8988T (cell line): ENCODE results near the gene SYT8.

Experiments used
- DNase-seq: peaks from one replicate; pipeline ENCODE4 v3.0.0; 2011

SYT8 gene

DNA sequence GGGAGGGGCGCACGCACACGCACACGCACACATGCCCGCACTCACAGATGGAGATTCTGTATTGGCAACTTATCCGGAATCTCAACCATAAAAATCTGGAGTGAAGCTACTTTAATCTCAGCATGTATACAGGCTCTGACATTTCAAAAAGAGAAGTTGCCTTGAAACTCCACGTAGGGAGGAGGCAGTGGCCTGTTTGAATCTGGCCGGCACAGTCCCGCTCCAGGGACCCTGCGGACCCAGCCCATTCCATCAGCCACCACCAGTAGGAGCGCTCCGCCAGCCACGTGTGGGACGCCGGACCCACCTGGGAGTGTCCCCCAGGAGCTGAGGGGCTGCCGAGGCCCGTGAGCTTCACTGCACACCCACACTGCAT, 1.9 kb upstream of the SYT8 start:
- peak; percentile 31 for DNase-seq

DNA sequence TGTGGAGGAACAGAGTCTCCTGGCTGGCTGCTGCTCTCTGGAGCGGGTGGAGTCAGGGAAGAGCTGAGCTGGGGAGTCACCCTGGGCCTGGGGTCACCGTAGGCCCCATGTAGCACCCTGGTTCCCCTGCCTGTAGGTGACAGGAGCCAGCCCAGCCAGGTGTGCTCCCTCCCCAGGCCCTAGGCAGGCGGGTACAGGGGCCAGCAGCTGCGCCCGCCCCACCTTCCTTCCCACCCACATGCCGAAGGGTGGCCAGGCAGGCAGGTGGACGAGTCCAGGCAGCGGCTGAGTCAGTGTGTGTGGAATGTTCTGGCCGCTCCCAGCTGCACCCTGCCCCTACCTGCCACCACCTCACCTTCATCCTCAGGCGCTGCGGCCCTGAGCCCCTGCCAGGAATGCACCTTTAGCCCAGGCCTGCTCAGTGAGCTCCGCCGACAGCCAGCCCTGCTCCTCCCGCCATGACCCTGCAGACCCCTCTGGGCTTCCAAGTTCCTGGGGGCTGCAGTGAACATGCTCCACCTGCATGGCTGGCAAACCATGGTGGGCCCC, 654 bp upstream of the SYT8 start:
- peak; percentile 78 for DNase-seq

DNA sequence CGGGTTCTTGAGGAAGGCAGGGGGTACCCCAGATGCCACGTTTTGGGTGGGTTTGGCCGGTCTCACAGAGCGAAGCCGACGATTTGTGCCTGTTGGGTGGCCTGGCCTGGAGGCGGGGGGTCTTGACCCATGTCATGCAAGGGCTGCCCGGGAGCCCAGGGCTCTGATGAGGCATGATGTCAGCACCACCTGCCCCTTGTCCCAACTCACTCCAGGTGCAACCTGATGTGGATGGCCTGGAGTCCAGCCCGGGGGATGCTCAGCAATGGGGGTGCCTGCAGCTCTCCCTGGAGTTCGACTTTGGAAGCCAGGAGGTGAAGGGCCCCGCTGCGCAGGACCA, 851 bp downstream of the SYT8 start:
- DNase-seq = no peak

DNA sequence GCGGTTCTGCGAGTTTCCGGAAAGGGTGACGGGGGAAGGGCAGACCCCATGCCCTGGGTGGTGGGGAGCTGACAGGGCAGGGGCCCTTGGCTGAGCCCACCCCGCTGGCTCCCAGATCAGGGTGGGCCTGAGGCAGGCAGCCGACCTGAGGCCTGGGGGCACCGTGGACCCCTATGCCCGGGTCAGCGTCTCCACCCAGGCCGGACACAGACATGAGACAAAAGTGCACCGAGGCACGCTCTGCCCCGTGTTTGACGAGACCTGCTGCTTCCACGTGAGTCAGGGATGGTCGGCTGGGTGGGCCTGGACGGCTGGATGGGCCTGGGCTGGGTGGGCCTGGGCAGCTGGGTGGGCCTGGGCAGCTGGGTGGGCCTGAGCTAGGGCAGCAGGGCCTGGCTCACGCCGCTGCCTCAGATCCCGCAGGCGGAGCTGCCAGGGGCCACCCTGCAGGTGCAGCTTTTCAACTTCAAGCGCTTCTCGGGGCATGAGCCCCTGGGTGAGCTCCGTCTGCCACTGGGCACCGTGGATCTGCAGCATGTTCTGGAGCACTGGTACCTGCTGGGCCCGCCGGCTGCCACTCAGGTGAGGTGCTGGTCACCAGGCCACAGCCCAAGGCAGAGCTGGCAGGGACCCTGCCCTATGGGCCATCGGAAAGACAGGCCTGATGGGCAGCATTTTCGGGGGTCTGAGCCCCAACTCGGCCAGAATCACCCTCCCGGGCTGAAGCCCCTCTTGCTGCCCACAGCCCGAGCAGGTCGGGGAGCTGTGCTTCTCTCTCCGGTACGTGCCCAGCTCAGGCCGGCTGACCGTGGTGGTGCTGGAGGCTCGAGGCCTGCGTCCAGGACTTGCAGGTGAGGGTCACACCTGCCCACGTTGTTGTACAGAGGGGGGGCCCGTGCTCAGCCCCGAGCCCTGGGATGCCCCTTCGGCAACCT, 1.5 kb downstream of the SYT8 start:
- no peak for DNase-seq

DNA sequence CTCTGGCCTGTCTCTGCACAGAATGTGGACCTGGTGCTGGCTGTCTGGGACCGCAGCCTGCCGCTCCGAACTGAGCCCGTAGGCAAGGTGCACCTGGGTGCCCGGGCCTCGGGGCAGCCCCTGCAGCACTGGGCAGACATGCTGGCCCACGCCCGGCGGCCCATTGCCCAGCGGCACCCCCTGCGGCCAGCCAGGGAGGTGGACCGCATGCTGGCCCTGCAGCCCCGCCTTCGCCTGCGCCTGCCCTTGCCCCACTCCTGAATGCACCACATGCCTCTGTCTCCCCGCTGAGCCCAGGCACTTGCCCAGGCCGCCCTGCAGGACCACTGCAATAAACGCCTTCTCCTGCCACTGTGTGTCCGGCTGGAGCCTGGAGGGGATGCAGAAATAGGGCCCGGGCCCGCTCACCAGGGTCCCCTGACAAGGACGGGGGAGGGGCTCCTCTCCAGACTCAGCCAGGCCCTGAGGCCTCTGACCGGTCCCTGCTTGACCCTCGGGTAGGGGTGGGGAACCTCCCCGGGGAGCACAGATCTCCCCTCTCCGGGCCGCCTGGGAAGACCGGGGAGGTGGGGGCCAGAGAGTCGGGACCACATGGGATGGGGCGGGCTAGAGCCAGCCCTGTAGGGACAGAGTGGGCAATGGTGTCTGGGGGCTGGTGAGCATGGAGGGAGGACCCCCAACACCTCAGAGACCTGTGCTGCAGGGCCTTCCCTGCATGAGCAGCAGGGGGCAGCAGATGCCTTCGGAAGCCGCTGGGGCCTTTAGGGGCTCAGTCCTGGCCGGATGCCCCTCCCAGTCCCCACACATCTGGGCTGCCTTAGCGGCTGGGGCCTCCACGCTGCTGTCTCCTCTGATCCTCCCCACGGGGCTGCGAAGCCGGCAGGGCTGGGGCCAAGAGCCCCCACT, 2.6 kb downstream of the SYT8 start:
- DNase-seq = peak; percentile 99

DNA sequence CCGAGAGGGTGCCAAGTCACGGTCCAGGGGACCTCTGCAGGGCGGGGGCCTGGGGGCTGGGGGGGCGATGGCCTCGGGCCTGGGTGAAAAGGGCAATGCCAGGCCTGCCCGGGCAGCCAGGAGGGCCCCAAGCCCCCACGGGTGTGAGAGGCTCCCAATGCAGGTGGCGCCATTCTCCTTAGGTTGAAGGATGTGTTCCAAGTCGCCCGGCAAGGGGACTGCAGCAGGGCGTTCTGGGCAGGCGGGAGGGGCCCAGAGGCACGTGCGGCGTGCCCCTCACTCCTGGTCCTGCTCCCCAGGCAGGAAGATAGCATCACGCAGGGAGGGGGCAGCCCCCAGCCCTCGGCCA, 3.3 kb downstream of the SYT8 start:
- no peak for DNase-seq

DNA sequence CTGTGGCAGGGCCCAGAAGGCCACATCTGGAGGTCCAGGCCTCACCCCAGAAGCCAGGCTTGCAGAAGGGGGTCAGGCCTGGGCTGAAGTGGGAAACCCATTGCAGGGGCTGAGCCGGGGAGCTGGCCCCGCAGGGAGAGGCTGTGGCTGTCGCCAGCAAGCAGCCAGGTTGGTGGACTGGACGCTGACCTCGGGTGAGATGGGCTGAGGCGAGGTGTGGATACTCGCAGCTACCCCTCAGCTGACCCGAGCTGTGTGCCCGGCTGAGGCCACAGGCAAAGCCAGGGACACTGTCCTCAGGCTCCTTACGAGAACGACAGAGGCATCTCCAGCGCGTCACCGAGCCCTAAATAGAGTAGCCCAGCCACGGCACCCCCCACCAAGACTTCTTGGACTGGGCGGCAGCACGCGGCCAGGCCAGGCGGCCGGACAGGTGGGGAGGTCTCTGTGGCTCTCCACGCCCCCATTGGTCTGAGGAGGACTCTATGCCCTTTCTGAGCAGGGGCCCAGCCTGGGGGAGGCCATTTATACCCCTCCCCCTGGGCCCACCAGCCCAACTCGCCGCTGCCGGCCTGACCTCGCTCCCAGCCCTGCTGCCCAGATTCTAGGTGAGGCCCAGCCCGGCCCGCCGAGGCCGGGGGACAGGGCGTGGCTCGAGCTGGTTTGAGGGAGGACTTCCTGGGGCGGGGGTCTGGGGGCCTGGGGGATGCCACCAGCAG, 3.8 kb downstream of the SYT8 start, which contains the start of gene TNNI2:
Gene TNNI2 (plus strand): TSS at position 556 of the 719 bp plus-strand sequence. CDS start 716 bp downstream, outside the sequence.
- DNase-seq = no peak

DNA sequence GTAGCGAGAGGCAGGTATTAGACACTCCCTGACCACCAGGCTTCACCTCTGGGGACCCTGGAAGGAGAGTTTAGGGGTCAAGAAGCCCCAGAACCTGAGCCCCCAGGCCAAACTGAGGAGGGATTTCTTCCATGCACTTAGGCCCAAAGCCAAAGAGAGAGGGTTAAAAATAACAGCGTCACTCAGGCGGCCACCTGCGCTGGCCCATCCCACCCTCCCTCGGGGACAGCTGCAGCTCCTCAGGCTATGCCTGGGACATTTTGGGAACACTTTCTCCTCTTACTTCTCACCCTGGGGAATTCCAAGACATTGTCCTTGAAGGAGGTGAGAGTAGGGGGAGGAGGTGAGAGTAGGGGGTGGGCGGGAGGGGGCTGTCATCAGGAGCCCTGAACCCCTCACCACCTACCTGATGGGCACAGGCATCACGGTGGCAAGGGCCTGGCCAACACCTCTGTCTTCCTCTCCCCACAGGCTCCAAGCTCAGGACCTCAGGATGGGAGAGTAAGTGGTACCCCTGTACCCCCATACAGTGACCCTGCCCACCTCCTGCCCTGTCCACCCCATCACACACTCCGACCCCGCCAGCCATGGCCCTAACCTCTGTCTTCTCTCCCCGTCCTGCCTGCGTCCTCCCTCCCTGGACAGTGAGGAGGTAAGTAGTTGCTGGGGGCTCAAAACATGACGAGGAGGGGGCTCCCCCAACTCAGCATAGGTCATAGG, 4.6 kb downstream of the SYT8 start:
- no peak for DNase-seq

DNA sequence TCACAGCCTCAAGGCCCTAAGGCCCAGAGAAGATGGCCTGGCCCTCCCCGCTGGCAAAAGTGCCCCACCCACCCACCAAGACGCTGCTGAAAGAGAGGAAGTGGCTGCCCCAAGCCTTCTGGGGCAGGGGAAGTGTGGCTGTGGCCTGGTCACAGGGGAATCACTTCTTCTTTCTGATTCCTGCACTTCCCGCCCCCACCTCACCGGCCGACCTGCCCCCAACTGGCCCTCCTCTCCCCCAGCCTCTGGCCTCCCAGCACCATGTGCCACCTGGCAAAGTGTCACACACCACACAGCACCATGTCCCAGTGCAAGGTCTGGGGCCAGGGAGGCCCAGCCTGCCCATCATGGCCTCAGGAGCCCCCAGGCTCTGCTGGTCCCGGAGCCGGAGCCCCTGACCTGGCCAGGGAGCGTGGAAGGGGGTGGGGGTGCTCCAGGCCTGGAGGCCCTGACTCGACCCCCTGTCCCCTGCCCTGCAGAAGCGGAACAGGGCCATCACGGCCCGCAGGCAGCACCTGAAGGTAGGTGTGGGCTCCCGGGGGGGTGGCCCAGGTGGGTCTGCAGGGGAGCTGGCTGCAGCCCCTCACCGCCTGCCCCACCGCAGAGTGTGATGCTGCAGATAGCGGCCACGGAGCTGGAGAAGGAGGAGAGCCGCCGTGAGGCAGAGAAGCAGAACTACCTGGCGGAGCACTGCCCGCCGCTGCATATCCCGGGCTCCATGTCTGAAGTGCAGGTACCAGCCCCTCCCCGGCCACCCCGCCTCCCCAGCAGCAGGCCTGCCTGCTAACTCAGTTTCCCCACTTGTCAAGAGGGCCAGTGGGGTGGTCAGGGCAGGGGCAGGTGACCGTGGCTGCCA, 5.4 kb downstream of the SYT8 start:
- no peak for DNase-seq

DNA sequence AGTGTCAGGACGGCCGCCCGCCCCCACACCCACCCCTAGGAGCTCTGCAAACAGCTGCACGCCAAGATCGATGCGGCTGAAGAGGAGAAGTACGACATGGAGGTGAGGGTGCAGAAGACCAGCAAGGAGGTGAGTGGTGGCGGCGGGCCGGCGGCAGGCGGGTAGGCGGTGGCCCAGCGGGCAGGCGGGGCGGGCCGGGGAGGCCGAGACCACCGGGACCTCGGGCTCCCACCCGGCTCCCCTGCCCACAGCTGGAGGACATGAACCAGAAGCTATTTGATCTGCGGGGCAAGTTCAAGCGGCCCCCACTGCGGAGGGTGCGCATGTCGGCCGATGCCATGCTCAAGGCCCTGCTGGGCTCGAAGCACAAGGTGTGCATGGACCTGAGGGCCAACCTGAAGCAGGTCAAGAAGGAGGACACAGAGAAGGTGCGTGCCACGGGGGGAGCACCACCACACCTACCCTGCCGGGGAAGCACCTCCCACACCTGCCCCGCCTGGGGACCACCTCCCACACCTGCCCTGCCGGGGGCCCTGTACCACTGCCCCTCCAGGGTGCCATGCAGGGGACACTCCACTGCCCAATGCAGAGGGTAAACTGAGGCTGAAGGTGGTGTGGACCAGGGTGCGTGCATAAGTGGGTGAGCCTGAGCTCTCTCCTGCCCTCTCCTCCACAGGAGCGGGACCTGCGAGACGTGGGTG, 6.1 kb downstream of the SYT8 start:
- no peak for DNase-seq

DNA sequence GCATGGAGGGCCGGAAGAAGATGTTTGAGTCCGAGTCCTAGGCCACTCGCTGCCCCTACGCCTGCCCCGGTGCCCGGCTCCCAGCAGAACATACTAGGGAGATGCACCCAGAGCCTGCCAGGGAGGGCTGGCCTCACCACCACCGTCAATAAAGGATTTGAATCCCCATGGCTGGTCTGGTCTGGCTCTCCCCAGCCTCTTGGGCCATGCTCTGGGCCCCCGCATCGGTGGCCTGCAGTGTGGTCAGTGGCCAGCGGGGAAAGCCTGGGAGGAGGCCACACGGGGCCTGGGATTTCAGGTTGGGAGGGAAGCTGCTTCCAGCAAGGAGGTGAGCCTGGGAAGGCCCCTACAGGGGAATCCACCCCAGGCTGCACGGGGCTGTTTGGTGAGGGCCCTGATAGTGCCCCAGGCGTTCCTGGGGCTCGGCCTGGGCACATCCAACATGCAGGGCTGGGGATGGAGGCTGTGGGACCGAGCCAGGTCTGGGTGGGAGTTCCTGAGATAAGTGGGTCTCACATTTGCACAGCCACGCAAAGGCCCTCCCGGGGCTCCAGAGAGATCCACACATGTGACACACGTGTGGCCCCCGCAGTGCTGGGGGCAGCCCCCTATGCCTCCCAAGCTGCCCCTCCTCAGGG, 6.8 kb downstream of the SYT8 start:
- DNase-seq = no peak

DNA sequence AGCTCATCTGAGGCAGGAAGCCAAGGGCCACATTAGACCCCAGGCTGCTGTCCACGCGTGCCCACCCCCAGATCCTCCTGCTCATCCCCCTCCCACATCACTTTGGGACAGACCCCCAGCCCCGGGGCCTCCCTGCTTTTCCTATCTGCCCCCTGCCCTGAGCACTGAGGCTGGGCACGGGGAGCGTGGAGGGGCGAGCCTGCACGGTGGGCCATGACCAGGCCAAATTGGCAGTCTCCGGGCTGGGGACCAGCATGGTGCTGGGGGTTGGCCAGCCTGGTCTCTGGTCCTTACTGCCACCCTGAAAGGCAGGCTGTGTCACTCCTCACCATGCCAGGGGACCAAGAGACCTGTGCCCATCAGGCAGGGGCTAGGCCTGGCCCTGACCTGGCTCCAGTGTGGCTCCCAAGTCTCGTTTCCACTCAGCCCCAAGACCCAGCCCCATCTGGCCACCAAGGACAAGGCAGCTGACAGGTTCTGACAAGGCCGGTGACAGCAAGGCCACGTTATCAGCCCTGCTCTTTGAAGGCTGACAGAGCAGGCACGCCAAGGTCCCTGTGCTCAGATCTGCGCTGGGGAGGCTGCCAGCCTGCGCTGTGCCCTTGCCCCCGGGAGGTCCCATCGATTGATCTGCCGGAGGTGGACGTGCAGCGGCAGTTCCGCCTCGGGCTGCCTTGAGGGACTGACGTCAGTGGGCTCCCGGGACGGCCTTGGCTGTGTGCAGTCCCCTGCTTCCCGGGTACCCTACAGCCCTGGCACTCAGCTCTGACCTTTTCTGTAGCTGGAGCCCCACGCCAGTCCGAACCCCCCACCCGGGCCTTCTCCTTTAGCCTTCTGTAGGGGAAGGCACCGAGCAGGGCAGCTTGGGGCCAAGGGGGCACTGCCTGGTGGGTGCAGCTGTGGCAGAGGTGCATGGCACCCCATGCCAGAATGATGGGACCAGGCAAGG, 7.6 kb downstream of the SYT8 start:
- DNase-seq = no peak

DNA sequence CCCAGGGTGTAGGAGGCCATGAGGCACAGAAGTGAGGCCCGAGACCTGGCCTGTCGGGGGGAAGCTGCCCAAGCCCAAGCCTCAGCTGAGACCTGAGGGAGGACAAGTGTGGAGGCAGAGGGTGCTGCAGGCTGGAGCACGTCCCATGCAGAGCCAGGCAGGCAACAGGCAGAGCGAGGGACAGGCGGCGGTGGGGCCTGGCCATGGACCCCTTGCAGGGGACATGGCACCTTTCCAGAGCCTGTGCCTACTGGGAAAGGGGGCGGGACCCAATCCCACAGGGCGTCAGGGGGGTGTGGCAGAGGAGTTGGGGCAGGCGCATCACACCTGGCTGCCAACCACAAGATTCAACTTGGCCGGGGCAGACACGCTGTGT, 8.3 kb downstream of the SYT8 start:
- no peak for DNase-seq

DNA sequence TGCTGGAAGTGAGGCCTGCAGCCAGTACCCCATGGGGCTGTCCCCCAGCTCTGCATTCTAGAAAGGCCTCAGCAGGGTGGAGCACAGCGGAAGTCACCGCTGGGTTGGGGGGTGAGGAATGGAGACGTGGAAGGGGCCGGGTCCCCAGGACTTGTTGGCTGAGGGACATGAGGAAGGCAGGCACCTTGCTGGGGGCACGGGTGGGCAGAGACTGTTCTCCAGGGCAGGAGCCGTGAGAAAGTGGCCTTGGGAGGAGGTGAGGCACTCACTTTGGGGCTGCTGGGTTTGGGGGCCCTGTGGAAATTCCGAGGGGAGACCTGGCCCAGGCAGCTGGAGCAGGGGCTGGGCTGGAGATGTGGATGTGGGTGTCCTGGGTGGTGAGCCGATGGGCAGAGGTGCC, 9.0 kb downstream of the SYT8 start:
- DNase-seq = no peak

DNA sequence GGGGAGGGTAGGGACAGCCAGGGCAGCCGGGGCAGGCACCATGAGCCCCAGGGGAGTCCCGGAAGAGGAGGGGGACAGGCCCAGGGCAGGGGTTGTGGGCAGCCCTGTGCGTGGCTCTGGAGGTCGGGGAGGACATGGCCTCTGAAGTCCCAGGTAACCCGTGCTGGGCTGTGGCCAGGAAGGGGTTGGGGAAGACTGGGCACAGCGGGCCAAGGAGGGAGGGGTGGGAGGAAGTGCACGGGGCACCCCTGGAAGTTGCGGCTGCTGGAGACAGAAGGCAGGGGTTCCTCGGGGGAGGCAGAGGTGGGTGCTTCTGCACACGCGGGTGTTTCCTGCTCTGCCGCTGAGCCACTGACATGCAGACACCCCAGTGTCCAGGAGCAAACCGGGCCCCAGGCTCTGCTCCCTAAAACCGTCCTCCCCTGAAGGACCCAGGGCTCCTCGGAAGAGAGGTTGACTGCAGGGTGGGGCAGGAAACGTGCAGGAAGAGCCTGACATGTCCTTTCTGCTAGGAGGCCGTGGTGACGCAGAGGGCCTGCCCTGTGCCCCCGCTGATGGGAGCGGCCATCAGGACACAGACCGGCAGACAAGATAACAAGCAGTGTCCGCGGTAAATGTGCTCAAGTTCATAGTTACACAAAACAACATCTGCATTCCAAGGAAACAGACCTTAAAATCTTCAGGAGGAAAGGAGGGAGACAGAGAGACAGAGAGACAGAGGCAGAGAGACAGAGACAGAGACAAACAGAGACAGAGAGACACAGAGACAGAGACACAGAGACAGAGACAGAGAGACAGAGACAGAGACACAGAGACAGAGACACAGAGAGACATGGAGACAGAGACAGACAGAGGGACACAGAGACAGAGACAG, 9.7 kb downstream of the SYT8 start:
- no peak for DNase-seq

DNA sequence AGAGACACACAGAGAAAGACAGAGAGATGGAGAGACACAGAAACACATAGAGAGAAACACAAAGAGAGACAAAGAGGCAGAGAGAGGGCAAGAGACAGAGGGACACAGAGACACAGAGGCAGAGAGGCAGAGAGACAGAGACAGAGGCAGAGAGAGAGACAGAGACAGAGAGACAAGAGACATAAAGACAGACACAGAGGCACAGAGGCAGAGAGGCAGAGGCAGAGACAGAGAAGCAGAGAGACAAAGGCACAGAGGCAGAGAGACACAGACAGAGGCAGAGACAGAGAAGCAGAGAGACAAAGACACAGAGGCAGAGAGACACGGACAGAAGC, 10.3 kb downstream of the SYT8 start:
- DNase-seq = no peak

DNA sequence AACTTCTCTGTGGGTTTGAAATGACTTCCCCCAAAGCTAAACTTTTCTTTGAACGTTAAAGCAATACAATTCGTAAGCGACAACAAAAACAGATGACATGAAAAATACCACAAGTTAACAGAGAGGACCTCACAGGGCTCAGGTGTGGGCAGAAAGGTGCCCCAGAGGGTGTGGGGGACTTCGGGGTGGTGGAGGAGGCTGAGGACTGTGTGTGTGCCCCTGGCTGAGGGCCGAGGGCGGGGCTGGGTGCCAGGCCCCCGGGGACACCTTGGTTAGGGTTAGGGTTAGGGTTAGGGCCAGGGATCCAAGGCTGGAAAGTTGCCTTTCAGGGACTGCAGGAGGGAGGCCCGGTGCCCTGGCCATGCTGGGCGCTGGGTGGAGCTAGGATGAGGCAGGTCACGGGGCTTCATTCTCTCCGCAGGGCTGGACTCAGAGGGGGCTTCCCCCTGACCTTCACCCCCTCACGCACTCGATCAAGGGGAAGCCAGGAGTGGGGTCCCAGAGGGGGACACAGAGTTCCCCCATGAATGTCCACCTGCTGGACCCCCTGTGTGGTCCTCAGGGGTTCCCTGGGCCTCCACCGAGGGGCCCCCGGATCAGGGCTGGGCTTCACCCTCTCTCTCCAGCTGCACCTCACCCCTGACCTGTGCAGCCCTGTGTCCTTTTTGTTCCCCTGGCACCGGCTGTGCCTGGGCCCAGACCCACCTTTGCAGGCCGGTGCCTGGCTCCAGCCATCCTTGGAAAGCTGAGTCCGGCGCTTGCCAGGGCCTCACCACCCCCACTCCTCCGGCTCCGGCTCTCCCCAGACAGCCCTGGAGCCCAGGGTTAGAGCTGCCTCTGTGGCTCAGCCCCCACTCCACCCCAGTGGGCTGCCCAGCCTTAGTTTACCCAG, 11.0 kb downstream of the SYT8 start:
- DNase-seq = no peak
